DOHH2 (cell line): ENCODE data around the gene MAG.

Source experiments
- H3F3A ChIP-seq: fragments of 200-600 bp; sonication (generic), shearing (Covaris generic); 2 replicates; pipeline ENCODE4 v1.6.0; 2016; ENCODE audit warnings: antibody characterized with exemption, mild to moderate bottlenecking; ENCODE audit not compliant: control insufficient read depth, insufficient read depth
- H3K27ac ChIP-seq: fragments of 200-600 bp; sonication (generic); 2 replicates; pipeline ENCODE4 v1.5.1; 2014; ENCODE audit warnings: low read depth, mild to moderate bottlenecking, low read length, moderate library complexity
- H3K27me3 ChIP-seq: fragments of 200-600 bp; sonication (generic); 2 replicates; pipeline ENCODE4 v1.6.1; 2014; ENCODE audit warnings: mild to moderate bottlenecking, low read length, mixed read lengths; ENCODE audit not compliant: control insufficient read depth
- H3K36me3 ChIP-seq: fragments of 200-600 bp; sonication (generic); 2 replicates; pipeline ENCODE4 v1.6.1; 2014; ENCODE audit warnings: mild to moderate bottlenecking, low read length, moderate library complexity, mixed read lengths; ENCODE audit not compliant: control insufficient read depth
- H3K4me1 ChIP-seq: fragments of 200-600 bp; sonication (generic); 2 replicates; pipeline ENCODE4 v1.6.1; 2014; ENCODE audit warnings: mild to moderate bottlenecking, low read length, mixed read lengths; ENCODE audit not compliant: control insufficient read depth
- H3K4me2 ChIP-seq: fragments of 200-600 bp; sonication (generic); 2 replicates; pipeline ENCODE4 v1.6.0; 2014; ENCODE audit warnings: mild to moderate bottlenecking, low read length, moderate library complexity
- H3K4me3 ChIP-seq: fragments of 200-600 bp; sonication (generic); 2 replicates; pipeline ENCODE4 v1.5.1; 2014; ENCODE audit warnings: mild to moderate bottlenecking, low read length, mixed read lengths
- H3K79me2 ChIP-seq: fragments of 200-600 bp; sonication (generic); 2 replicates; pipeline ENCODE4 v1.6.1; 2014; ENCODE audit warnings: mild to moderate bottlenecking, low read length, mixed read lengths; ENCODE audit not compliant: control insufficient read depth
- H3K9me2 ChIP-seq: fragments of 200-600 bp; sonication (generic); replicated peaks from 2 replicates; pipeline ENCODE4 v1.6.1; 2014; ENCODE audit warnings: mild to moderate bottlenecking, low read length, mixed read lengths; ENCODE audit not compliant: control insufficient read depth
- H3K9me3 ChIP-seq: fragments of 200-600 bp; sonication (generic); 2 replicates; pipeline ENCODE4 v1.6.1; 2014; ENCODE audit warnings: antibody characterized with exemption, low read length, mixed read lengths; ENCODE audit not compliant: control insufficient read depth, insufficient read depth
- H4K20me1 ChIP-seq: fragments of 200-600 bp; sonication (generic); 2 replicates; pipeline ENCODE4 v1.6.0; 2014; ENCODE audit warnings: low read depth, mild to moderate bottlenecking, antibody characterized with exemption, low read length, moderate library complexity; ENCODE audit not compliant: control insufficient read depth, insufficient read depth
- EZH2phosphoT487 ChIP-seq: fragments of 200-600 bp; sonication (generic); IDR thresholded peaks from 2 replicates; pipeline ENCODE4 v1.6.1; 2017; ENCODE audit warnings: borderline replicate concordance, mild to moderate bottlenecking, antibody characterized with exemption, low read length, moderate library complexity, mixed read lengths
- TF ChIP-seq, protein P1 (sequence below): fragments of 200-600 bp; sonication (generic); IDR thresholded peaks from one replicate; pipeline ENCODE4 v1.5.1; 2014; ENCODE audit warnings: antibody characterized with exemption, mild to moderate bottlenecking, low read depth, low read length; ENCODE audit not compliant: poor library complexity, severe bottlenecking

The MAG gene

DNA sequence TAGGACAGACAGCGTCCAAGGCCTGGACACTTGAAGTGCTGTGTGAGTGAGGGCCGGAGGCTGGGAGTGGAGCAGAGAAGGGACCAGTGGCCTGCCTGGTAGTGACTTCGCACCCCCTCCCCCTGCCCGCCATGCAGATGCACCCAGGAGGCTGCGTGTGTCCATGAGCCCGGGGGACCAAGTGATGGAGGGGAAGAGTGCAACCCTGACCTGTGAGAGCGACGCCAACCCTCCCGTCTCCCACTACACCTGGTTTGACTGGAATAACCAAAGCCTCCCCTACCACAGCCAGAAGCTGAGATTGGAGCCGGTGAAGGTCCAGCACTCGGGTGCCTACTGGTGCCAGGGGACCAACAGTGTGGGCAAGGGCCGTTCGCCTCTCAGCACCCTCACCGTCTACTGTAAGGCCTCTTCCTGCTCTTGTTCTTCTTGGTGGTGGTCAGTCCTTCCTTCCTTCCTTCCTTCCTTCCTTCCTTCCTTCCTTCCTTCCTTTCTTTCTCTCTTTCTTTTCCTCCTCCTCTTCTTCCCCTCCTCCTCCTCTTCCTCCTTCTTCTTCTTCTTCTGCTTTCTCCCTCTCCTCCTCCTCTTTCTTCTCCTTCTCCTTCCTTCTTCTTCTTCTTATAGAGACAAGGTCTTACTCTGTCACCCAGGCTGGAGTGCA is 49.7 kb downstream of the MAG start:
- peaks cover 97% of the 10 kb centered on the region for H3K4me1 ChIP-seq

DNA sequence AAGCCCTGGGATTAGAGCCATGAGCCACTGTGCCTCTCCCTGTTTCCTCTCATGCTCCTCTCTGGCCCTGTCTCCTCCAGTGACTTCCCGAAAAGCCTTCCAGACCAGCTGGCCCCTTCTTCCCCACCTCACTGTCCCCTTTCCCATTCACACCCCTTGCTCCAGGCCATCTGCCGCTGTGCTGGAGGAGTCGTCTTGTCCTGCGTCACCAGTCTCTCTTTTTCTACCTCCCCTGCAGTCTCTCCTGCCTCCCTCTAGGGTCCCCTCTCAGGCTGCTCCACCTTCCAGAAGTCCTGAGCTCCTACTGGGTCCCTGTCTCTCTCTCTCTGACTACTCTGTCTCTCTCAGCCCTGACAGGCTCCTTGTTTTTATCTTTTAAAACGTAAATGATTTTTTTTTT is 50.5 kb downstream of the MAG start:
- H3K4me2 ChIP-seq = peak overlapping the region; percentile 37
- no peaks in the 10 kb centered on the region for H3K9me3 ChIP-seq
- no peak overlapping the region for H3K27ac ChIP-seq
- H4K20me1 ChIP-seq = peaks cover 39% of the 10 kb centered on the region
- TF ChIP-seq, protein P1, sequence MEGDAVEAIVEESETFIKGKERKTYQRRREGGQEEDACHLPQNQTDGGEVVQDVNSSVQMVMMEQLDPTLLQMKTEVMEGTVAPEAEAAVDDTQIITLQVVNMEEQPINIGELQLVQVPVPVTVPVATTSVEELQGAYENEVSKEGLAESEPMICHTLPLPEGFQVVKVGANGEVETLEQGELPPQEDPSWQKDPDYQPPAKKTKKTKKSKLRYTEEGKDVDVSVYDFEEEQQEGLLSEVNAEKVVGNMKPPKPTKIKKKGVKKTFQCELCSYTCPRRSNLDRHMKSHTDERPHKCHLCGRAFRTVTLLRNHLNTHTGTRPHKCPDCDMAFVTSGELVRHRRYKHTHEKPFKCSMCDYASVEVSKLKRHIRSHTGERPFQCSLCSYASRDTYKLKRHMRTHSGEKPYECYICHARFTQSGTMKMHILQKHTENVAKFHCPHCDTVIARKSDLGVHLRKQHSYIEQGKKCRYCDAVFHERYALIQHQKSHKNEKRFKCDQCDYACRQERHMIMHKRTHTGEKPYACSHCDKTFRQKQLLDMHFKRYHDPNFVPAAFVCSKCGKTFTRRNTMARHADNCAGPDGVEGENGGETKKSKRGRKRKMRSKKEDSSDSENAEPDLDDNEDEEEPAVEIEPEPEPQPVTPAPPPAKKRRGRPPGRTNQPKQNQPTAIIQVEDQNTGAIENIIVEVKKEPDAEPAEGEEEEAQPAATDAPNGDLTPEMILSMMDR = no peak
- TF ChIP-seq EZH2phosphoT487 = no peak
- peaks cover 100% of the 10 kb centered on the region for H3K36me3 ChIP-seq
- peaks cover 76% of the 10 kb centered on the region for H3F3A ChIP-seq
- H3K9me2 ChIP-seq = no peaks in the 10 kb centered on the region
- H3K4me1 ChIP-seq = peaks cover 97% of the 10 kb centered on the region
- H3K79me2 ChIP-seq = peaks cover 31% of the 10 kb centered on the region
- no peak overlapping the region for H3K4me3 ChIP-seq
- no peaks in the 10 kb centered on the region for H3K27me3 ChIP-seq

More for the DNA sequence above, 49.7 kb downstream of the MAG start:
- Histone ChIP-seq H3K79me2 (peaks cover 38% of the 10 kb centered on the region), H3K4me2 (peak overlapping the region; percentile 37; the same call in 1 of the 2 replicates), H3K9me3 (no peaks in the 10 kb centered on the region), H3K4me3 (no peak overlapping the region), H4K20me1 (peaks cover 39% of the 10 kb centered on the region; the same call in 1 of the 2 replicates), H3F3A (peaks cover 72% of the 10 kb centered on the region), H3K36me3 (peaks cover 100% of the 10 kb centered on the region), H3K27ac (no peak overlapping the region), H3K9me2 (no peaks in the 10 kb centered on the region), H3K27me3 (no peaks in the 10 kb centered on the region)
- TF ChIP-seq, protein P1 = no peak
- no peak for TF ChIP-seq EZH2phosphoT487

DNA sequence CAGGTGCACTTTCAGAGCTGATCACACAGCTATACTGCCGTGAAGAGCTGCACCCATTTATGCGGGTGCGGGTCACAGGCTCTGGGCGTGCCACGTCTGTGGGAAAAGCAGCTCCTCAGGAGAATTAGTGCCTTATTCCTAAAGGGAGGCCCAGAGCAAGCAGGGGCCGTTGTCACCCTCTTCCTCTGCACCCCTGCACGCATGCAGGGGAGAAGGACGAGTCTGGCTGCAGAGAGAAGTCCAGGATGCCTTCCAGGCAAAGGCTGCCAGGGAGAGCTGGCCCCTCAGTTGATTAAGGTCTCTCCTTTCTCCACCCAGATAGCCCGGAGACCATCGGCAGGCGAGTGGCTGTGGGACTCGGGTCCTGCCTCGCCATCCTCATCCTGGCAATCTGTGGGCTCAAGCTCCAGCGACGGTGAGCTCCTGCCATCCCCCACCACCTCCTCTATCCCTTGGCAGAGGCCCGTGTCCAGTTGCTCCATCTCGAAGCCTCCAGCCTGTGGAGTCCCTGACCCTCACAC is 52.6 kb downstream of the MAG start:
- Histone ChIP-seq H3K27me3 (no peaks in the 10 kb centered on the region), H3K36me3 (peaks cover 88% of the 10 kb centered on the region), H3K9me2 (no peaks in the 10 kb centered on the region), H4K20me1 (peaks cover 35% of the 10 kb centered on the region), H3K4me1 (peaks cover 100% of the 10 kb centered on the region), H3K9me3 (no peaks in the 10 kb centered on the region), H3K79me2 (peaks cover 14% of the 10 kb centered on the region), H3F3A (peaks cover 87% of the 10 kb centered on the region), H3K4me3 (peak overlapping the region; percentile 12), H3K4me2 (peak overlapping the region; percentile 59), H3K27ac (peak overlapping the region; percentile 11; the same call in 1 of the 2 replicates)
- TF ChIP-seq, protein P1 = no peak
- no peak for TF ChIP-seq EZH2phosphoT487
